ENCODE measurements around the gene KCTD1.

DNA sequence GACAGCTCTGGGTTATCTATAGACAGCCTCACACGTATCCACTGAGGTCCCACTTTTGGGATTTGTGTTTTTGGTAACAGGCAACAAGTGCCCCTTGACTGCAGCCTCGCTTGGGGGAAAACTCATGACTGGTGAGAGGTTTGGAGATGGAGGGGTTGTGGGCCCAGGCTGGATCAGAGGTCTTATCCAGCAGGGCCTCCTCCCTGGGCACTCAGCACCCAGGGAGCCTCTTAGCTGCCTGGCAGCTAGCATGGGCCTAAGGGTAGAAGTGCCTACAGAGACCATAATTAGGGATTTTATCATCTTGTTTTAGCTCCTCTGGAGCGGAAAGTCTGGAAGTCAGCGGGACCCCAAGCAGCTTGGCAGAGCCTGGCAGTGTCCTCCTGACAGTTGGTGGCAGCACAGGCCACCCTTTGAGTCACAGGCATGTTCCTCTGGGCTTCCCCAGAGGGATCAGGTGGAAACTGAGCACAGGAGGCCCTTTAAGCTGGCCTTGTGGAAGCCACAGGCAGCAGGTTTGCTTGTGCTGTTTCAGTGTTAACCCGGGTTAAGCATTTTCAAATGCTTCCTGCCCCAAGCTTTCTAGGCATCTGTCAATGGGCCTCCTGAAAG, 143.1 kb downstream of the KCTD1 start:
- peak; percentile 5 to 60 (median 47) for TF ChIP-seq CTCF (IDR thresholded peaks at IDR 0.05)
- no peak for TF ChIP-seq POLR2A (IDR thresholded peaks at IDR 0.05)

Data from body of pancreas (tissue), 4 donors.